Stimulated activated CD4-positive, alpha-beta T cell treated with anti-CD3 and anti-CD28 coated beads, Interleukin-1b, Interleukin-23, amount 100 ng/mL, for 24 hours (primary cell): Measurements from ENCODE around the gene ECPAS.
"Not testable (repeated sequence)": the region's sequence is repeated elsewhere in the genome, so short reads cannot be mapped to it uniquely, and the experiment has no call there.

Source experiments
- DNase-seq, 4 experiments: peaks; one replicate each; pipeline ENCODE4 v3.0.0-alpha.2; 2020; ENCODE audit warnings: low read depth in 4 of 4, low spot score in 1 of 4

ECPAS gene

DNA sequence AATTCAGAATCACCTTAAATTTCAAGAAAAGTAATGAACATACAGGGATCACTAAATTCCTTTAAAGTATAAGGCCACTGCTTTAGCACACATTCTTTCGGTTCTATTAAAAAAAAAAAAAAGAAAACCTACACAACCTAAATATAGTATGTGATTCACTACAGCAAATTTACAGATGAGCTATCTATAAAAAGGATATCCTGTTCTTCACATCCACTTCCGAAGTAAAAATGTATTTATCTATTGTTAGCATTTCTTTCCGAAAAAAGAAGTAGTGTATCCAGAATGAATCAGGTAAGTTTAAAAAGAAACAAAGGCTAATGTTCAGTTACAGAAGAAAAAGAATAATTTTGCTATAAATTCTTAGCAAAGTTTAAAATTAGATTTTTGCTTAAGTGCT is 70.2 kb downstream of the ECPAS start:
- no peak for DNase-seq

DNA sequence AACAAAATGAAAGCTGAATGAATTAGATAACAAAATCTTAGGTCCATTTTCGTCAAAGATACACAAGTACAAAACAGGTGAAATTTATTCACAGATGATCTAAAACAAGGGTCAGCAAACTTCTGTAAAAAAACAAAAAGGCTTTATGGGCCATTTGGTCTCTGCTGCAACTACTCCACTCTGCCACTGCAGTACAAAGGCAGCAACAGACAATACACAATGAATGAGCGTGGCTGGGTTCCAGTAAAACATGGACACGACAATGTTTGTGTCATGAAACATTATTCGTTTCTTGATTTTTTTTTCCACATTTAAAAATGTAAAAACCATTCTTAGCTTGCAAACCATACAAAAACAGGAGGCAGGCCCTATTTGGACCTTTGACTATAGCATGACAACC is 71.9 kb downstream of the ECPAS start:
- DNase-seq, result no peak

DNA sequence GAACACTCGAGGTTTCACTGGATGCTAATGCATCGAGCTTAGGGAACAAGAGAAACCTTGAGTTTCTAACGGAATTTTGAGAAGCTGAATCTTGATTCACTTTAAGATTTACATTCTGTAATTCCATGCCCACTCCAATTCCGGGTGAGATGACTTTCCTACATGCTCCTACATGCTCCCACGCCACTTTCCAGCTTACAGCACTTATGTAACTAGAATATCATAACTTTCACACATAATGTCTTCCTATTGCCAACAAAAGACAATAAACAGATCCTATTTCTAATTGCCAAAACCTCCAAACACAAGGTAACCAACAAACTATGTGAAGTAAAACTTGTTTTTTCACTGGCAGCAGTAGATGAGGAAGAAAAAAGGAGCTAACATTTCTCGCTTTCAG is 72.9 kb downstream of the ECPAS start:
- no peak for DNase-seq

DNA sequence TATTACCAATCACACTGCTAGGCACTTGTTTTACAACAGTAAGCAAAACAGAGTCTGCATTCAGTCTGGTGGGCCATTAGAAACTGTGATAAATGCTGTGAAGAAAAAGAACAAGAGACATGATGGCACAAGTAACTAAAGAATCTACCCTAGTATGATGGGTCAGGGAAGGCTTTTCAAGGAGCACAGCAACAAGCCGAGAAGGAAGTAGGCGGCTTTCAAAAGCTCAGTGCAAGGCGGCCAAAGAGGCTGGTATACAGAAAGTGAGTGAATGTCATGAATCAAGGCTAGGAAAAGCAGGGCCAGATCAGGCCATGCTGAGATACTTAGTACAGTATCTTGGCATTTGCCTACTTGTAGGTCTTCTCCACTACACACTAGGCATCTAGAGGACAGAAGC is 76.4 kb downstream of the ECPAS start:
- no peak for DNase-seq

DNA sequence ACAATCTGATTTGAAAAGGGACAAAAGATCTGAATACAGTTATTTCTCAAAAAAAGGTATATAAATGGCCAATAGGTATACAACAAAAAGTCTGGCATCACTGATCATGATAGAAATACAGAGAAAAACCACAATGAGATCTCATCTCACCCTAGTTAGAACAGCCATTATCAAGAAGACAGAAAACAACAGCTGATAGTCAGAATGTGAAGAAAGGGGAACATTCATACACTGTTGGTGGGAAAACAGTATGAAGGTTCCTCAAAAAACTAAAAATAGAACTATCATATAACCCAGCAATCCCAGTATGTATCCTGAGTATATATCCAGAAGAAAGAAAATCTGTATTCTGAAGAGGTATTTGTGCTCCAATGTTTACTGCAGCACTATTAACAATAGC is 78.5 kb downstream of the ECPAS start:
- DNase-seq, result no peak

DNA sequence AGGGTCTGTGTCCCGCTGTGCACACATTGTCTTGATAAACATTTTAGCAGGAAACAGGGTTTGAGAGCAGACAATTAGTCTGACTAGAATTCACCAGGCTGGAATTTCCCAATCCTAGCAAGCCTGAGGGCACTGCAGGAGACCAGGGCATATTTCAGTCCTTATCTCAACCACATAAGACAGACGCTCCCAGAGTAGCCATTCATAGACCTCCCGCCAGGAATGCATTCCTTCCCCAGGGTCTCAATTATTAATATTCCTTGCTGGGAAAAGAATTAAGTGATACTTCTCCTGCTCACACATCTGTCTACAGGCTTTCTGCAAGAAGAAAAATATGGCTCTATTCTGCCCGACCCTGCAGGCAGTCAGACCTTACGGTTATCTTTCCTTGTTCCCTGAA is 82.7 kb downstream of the ECPAS start:
- not testable (repeated sequence) for DNase-seq

DNA sequence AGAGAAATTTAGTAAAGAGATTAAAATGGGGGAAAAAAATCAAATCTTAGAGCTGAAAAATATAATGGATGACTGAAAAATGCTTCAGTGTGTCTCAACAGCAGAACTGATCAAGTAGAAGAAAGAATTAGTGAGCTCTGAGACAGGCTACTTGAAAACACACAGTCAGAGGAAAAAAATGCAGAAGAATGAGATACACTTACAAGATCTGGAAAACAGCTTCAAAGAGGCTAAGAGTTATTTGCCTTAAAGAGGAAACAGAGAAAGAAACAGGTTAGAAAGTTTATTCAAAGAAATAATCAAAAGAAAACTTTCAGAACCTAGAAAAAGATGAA is 83.7 kb downstream of the ECPAS start:
- no peak for DNase-seq

DNA sequence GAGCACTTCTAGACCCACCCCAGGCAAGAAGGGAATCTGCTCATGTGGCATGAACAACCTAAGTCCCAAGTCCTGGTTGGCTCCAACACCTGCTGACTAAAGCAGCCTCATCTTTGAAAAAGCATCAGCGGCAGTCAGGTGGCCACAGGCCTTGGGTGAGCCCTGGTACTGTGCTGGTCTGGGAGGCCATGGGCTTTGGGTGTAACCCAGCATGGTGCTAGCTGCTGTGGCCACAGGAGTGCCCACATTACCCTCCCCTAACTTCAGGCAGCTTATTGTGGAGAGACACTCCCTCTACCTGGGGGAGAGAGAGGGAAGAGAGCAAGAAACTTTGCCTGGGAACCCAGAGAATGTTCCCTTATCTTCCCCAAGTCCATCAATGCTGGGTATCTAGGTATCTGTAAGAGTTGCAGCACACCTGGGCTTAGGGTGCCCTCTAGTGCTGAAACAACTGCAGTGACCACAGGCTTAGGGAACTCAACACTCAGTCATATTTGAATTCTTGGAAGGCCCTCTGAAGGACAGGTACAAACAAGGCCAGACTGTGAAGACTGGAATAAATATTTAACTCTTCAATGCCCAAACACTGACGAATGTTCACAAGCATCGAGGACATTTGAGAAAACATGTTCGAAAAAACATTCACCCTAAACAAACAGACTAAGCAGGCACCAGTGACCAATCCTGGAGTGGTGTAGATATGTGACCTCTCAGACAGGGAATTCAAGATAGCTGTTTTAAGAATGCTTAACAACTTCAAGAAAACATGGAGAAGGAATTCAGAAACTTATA is 84.2 kb downstream of the ECPAS start:
- DNase-seq, result no peak

DNA sequence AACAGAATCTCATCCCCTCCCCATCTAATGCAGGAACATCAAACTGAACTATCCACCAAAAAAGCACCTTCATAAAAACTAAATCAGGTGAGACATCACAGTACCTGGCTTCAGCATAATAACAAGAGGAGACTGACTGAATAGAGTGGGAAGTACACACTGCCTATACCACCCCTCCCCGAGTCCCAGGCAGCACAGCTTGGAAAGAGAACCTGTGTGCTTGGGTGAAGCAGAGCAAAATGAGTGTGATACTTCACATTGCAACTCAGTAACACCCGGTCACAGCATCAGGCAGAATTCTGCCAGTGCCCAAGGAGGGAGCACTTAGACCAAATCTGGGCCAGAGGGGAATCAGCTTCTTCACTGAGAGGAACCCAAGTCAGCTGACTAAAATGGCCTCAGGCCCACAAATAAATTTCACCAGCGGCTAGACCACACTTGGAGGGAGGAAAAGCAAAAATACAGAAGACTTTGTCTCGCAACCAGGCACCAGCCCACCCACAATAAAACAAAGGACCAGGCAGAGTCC is 84.9 kb downstream of the ECPAS start:
- no peak for DNase-seq

DNA sequence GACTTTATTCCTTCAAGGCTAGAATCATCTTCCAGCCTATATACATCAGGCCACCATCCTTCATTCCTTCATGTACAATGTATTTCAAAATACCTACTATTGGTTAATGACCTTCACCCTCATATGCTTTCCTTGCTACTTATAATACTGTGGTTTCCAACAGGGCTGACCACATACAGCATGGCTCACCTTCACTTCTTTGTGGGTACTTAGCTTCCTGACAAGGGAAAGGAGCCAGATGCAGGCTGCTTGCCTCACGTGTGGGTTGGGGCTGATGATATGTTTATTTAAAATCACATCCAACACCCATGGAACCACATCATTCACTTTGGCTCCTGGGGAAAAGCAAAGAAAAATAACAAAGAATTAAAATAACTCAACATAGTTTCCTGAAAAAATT is 90.2 kb downstream of the ECPAS start:
- DNase-seq, result no peak

DNA sequence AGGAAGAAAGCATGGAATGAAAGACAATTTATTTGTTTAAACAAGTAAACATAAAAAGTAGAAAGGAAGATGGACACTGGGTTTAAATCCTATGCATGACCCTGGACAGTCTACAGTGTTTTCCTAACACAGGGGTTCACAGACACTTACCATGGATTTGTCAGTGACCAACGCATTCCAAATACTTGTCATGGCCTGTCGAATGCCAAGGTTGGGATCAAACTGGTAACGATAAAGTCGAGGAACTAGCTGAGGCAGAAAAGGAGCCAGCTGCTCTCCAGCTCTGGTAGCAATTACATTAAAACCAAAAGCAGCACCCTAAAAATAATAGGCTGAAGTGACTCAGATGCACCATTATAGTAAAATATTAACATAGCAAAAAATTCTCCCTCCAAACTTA is 94.8 kb downstream of the ECPAS start:
- DNase-seq, result no peak

DNA sequence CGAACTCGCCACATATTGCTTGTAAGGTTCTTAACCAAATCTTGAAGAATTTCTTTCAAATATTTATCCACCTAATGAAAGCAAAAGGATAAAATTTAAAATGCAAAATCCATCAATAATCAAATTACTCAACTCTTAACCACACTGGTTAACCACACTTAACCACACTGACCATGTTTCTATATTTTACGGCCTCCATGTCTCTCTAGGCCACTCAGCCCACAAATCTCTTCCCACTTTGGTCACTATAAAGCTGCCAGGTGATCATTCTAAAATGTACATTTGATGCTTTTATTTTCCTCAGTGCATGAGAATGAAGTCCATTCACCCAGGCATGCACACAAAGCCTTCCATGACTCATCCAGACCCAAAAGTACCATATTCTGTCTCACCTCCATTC is 97.8 kb downstream of the ECPAS start:
- DNase-seq, result no peak

DNA sequence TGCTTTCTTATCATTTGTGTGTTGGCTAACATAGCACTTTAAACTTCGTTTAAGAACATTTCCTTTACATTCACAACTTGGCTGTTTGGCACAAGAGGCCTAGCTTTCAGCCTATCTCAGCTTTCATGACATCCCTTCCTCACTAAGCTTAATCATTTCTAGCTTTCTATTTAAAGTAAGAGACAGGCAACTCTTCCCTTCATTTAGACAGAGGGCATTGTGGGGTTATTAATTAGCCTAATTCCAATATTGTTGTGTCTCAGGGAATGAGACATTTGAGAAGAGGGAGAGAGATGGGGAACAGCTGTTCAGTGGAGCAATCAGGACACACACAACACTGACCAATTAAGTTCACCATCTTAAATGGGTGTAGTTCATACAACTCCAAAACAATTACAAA is 103.2 kb downstream of the ECPAS start:
- DNase-seq, result no peak

DNA sequence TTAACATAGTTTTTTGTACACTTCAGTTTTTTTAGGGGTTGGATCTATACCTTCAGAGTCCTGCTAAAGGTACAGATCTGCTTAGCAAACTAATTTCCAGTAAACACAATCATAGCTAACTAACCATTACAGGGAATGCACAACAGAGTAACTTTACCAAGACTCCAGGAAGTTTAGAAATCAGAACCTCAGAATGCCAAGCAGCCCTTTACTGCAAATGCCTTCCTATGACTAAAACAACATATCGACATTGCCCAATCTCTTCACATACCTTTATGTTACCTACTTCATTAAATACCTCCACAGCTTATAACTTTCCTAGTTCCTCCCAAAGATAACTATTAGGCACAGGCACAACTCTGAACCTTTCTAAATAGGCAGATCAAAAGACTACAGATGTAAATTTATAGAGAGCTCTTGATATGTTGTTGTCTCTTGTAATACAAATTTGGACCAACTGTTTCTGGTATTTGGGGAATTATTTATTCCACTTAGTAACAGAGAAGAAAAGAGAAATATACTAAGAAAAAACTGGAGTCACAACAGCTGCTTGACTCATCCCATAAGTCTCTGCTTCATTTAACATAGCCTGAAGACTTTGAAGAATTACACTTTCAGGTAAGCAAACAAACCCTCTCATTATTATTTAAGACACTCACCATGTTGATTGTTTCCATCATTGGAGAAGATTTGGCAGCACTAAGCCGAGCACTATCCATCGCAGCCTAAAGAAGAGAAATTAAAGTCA is 108.2 kb downstream of the ECPAS start:
- no peak for DNase-seq

DNA sequence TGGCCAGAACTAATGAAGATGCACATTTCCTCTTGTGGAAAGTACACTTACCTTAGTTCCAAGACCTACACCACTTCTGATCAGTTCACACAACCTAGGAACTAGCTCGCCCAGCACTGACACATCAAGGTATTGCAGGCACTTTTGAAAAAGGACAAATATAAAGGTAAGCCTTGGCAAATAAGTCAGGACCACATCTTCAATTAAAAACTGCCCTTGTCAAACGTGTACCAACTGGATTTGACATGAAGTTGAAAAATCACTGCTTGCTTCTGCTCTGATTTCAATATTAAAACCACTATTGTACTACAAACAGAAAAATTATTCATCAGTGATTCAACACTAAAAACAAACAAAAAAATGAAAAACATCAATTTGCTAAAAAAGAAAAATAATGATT is 109.1 kb downstream of the ECPAS start:
- DNase-seq, result no peak

DNA sequence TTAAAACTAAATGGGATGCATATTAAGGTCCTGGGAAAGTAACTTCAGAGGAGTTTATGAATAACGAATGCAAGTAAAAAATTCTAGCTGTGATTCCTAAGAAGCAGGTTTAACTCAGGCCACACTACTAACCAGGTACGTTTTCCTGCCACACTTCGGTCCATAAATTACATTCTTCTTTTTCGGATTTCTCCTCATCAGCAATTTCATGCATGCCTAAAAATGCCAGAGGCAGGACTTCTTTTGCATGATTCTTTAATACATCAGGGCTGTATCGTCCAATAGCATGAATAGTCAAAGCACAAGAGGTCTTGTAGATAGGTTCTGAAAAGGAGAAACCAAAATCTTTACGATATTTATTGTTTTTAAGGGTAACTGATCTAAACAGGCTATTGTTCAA is 111.9 kb downstream of the ECPAS start:
- no peak for DNase-seq

DNA sequence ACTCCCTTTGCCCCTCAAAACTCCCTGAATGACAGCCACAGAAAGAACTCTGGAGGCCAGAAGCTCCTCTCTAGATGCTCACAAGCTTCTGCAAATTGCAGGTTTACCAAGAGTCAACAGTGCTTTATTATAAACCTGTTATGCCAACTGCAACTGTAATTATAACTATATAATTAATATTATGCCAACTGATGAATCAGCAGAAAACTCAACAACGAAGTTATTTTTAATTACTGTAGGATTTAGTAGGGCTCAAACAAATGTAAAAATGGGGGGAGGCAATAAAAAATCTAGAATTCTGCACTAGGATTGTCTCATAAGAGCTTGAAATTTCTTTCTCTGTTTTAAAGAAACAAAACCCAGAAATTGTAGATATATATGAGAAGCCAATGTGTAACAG is 117.2 kb downstream of the ECPAS start:
- DNase-seq, result no peak

DNA sequence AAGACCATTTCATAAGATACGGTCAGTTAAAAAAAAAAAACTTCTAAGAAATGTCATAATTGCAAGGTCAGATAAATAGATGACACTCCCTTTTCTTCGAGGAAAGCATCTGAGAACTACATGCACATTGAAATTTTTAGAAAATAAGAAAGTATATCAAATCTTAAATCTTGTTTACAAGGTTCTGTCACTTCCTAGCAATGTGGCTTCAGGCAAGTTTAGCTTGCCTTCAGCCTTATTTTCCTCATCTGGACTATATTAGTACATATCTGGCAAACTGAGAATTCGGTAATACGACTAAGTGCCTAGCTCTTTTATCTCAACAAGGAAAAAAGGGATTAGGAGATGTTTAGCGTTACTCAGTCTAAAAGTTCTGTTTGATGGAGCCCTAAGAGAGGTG is 121.7 kb downstream of the ECPAS start:
- DNase-seq, result no peak

DNA sequence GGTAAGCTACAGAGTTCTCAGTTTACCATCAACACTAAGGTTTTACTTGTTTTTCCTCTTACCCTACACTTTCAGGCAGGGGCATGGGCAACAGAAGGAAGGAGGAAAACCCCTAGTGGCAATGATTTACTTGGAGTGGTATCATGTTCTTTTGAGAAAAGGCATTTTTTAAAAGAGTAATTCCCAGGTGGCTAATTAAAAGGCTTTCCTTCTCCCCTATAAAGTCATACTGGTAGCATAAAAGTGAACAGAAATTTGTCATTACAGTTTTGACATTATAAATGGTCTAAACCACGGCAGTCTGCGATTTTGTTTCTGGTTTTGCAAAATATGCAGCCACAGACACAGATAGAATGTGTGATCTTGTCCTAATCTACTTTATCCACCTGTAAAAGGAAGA is 123.3 kb downstream of the ECPAS start:
- no peak for DNase-seq

DNA sequence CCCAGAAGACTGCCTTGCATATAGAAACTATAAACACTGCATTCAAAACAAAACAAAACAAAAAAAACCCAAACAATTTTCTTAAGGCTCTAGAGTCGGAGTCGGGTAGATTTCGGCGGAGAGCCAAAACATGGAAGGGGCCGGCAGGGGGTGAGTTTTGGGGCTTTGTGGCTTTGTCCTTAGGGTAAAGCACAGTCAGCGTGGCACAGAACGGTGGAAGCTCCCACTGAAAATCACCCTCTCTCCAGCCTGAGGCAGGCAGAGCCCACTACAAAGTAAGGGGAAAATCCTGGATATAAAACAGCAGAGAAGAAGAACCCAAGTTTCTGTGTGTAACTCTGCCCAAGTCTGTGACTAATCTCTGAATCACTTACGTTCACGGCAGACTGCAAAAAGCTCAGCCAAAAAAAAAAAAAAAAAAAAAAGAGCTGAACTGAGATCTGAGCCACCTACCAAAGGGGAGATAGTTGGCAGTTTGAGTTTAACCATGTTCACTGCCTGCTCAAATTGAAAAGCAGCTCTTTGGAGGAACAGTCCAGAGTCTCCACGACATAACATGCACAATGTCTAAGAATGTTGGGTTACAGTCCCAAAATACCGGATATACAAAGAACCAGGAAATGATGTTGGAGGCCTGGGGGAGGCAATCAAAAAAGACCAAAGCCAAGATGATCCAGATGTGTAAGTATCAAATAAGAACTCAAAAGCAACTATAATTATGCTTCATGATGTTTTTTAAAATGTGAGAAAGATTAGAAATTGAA is 127.5 kb downstream of the ECPAS start:
- DNase-seq, result no peak

DNA sequence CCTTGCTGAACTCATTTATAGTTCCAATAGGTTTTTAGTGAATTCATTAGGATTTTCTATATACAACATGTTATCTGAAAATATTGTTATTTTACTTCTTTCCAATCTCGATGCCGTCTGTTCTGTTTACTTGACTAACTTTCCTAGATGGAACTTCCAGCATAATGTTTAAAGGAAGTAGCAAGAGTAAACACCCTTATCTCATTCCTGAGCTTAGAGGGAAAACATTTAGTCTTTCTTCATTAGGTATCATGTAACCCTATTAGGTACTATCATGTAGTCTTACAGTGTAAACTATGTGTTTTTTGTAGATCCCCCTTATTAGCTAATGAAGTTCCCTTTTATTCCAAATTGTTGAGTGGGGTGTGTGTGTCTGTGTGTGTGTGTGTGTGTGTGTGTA is 131.6 kb downstream of the ECPAS start:
- no peak for DNase-seq

DNA sequence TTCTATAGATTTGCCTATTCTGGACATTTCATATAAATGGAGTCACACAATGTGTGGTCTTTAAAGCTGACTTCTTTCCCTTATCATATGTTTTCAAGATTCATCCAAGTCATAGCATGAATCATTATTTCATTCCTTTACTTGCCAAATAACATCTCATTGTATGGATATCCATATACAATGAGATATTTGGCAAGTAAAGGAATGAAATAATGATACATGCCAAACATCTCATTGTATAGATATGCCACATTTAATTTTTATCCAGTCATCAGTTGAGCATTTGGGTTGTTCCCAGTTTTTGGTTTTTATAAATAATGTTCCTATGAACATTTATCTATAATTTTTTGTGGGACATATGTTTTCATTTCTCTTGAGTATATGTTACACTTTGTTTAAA is 133.6 kb downstream of the ECPAS start:
- no peak for DNase-seq
